ENCODE measurements around the gene SHISA3. TPM values are rescaled to one million over a fixed set of nuclear protein-coding genes. Genes with fewer than 3 reads are reported as not detected.

The SHISA3 gene
- total and polyA plus RNA-seq, 2 of the 8 experiments (the other 6 are each of a cell fraction or from before 2014, with no cell fraction given), result 2.0 to 9.3 TPM

- TF ChIP-seq CHD7 (IDR thresholded peaks at IDR 0.05; ENCODE audit: insufficient replicate concordance, low read length), result no peak
- TF ChIP-seq HDAC2 (IDR thresholded peaks at IDR 0.05; ENCODE audit: borderline replicate concordance in 1 of 2, low read depth in 2 of 2, low read length in 2 of 2), result no peak
- TF ChIP-seq RXRA (IDR thresholded peaks at IDR 0.05; ENCODE audit: insufficient read depth, low read depth, low read length), result no peak
- no peak for TF ChIP-seq HDAC6 (IDR thresholded peaks at IDR 0.05; ENCODE audit: low read depth, low read length)
- TF ChIP-seq ATF2 (IDR thresholded peaks at IDR 0.05; ENCODE audit: low read length), result no peak
- no peak for TF ChIP-seq ATF3 (IDR thresholded peaks at IDR 0.05; ENCODE audit: insufficient read depth, low read depth, low read length)
- no peak for TF ChIP-seq USF2 (IDR thresholded peaks at IDR 0.05; ENCODE audit: low read length)
- TF ChIP-seq SP2 (IDR thresholded peaks at IDR 0.05; ENCODE audit: low read length), result no peak
Observed at GRCh38 chr4:42442601-42443000, 45.3 kb downstream of the SHISA3 start (continued).
